SK-N-SH treated with all-trans-retinoic acid at 6 μM for 48 hours (cell line): ENCODE results near the gene NMT1.

Experiments
- BACH2 ChIP-seq: fragments of 250-450 bp; sonication (Bioruptor Pico); IDR thresholded peaks from 2 replicates; pipeline ENCODE4 v1.9.0; 2021; ENCODE audit warnings: mild to moderate bottlenecking, borderline replicate concordance
- SNAI2 ChIP-seq: fragments of 250-450 bp; sonication (Bioruptor Pico); IDR thresholded peaks from 2 replicates; pipeline ENCODE4 v1.5.0; 2020; ENCODE audit warnings: mild to moderate bottlenecking, moderate library complexity
- ZFP3 ChIP-seq: fragments of 250-450 bp; sonication (Bioruptor Pico); IDR thresholded peaks from 2 replicates; pipeline ENCODE4 v1.5.0; 2020; ENCODE audit warnings: mild to moderate bottlenecking, moderate library complexity
- ZNF565 ChIP-seq: fragments of 450-650 bp; formaldehyde crosslinking; conservative IDR thresholded peaks from 2 replicates; pipeline ENCODE4 v1.5.0; 2020; ENCODE audit warnings: low read depth, mild to moderate bottlenecking, moderate library complexity

GRCh38 chr17:45115871-45116270 lies 54.8 kb downstream of the NMT1 start:
- TF ChIP-seq SNAI2 (no peak), BACH2 (no peak), ZNF565 (no peak), ZFP3 (CRISPR knock-in tag) (no peak)
